Immature natural killer cell (primary cell): Measurements from ENCODE around the gene TRIP13. TPM values are rescaled to one million over a fixed set of nuclear protein-coding genes. Genes with fewer than 3 reads are reported as not detected.
A peak's percentile ranks its signal among the peaks of the same experiment; 100 is the strongest.

ENCODE experiments used
- DNase-seq, 3 donors: peaks; one replicate each; pipeline ENCODE4 v3.0.0; 2022; ENCODE audit warnings: mixed read lengths in 1 of 3
- H3K27ac Mint-ChIP-seq, 6 donors: one replicate each; pipeline ENCODE4 v1.8.0; 2020; ENCODE audit warnings: mixed read lengths in 6 of 6, mild to moderate bottlenecking in 5 of 6, inconsistent platforms in 4 of 6, moderate library complexity in 3 of 6
- H3K27me3 Mint-ChIP-seq, 3 donors: one replicate each; pipeline ENCODE4 v1.8.0; 2020 to 2021; ENCODE audit warnings: low read depth in 3 of 3, mild to moderate bottlenecking in 3 of 3, mixed read lengths in 3 of 3, moderate library complexity in 3 of 3, inconsistent platforms in 1 of 3
- H3K36me3 Mint-ChIP-seq, 3 donors: one replicate each; pipeline ENCODE4 v1.8.0; 2020; ENCODE audit warnings: mixed read lengths in 3 of 3, inconsistent platforms in 2 of 3, mild to moderate bottlenecking in 2 of 3
- H3K4me1 Mint-ChIP-seq, 2 donors: one replicate each; pipeline ENCODE4 v1.8.0; 2020; ENCODE audit warnings: inconsistent platforms in 2 of 2, mild to moderate bottlenecking in 2 of 2, mixed read lengths in 2 of 2, moderate library complexity in 1 of 2
- H3K4me3 Mint-ChIP-seq, 5 donors: one replicate each; pipeline ENCODE4 v1.8.0; 2020; ENCODE audit warnings: mild to moderate bottlenecking in 5 of 5, mixed read lengths in 5 of 5, inconsistent platforms in 3 of 5, moderate library complexity in 3 of 5
- H3K9me3 Mint-ChIP-seq, 6 donors: one replicate each; pipeline ENCODE4 v1.8.0; 2020; ENCODE audit warnings: mild to moderate bottlenecking in 6 of 6, mixed read lengths in 6 of 6, inconsistent platforms in 4 of 6, moderate library complexity in 3 of 6
- polyA plus RNA-seq, 3 donors: library from polyadenylated mRNA; unstranded; fragments of 300-500 nt; fragmentation: Illumina TruSeq; gene quantifications; one replicate each; pipeline ENCODE4 v1.2.3, GENCODE V29; 2021

The TRIP13 gene
- polyA plus RNA-seq, 3 donors from 2014 or later = 0.41 to 2.1 (median 0.72) TPM

DNA sequence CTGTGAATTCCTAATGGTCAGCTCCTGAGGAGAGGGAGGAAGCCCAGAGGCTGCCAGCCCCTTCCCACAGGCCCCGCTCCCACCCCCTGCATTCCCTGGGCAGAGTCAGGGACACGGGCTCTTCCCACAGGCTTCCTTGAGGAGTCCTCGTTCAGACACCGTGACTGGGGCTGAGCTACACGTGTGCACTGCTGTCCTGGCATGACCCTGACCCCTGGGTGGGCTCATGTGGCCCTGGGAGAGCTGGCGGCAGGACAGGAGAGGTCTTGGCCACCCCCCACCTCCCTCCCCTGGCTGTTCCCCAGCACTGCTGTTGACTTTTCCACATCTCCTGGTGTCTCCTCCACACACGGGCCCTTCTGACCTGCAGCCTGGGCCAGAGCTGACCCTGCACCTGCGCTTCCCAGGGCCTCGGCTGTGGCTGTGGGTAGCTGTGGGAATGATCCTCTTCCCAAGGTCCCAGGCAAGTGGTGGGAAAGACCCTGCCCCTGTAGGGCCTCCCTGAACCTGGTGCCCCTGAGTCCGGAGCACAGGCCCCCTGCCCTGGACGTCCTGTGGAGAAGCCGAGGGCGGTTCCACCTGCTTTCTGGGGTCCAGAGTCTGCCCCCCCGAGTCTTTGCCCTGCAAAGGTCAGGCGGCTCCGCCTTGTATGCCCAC, 59.4 kb downstream of the TRIP13 start:
- no peaks in the 10 kb centered on the region for H3K9me3 Mint-ChIP-seq
- peaks cover 7% of the 10 kb centered on the region in 2 donors for H3K4me1 Mint-ChIP-seq
- H3K36me3 Mint-ChIP-seq = peaks cover 0 to 5% (median 0%) of the 10 kb centered on the region in 3 donors
- DNase-seq = no peak
- peaks cover 11 to 19% (median 16%) of the 10 kb centered on the region in 3 donors for H3K27me3 Mint-ChIP-seq
- H3K27ac Mint-ChIP-seq = no peak overlapping the region
- H3K4me3 Mint-ChIP-seq = no peak overlapping the region

DNA sequence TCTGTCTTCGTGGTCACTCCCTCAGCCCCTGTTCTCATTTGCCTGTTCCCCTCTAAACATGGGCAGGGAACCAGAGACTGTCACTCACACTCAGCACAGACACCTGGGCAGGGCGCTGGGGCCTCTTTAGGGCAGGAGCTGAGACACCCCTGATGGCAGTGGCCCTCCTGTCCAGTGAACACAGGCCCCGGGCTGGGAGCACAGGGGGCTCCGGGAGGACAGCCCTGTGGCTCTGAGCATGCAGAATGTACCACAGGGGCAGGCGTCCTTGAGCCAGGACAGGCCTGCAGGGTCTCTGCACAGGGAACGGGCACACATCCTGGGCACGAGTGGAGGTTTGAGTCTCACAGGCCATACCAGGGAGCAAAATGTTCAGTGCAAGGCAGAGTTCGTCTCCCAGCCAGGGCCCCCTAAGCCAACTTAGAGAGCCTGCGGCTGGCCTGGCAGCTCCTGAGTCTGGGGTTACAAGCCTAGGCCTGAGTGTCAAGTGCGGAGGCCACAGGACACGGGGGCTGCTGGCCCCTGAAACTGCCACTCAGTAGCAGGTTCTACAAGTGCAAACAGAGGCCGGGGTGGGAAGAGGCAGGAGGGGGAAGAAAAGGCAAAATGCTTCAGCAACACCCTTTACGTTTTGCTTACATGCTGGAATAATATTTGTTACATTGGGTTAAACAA, 60.0 kb downstream of the TRIP13 start:
- Mint-ChIP-seq H3K27me3 (peaks cover 16 to 20% (median 20%) of the 10 kb centered on the region in 3 donors), H3K4me1 (peaks cover 14% of the 10 kb centered on the region in 2 donors), H3K4me3 (no peak overlapping the region), H3K27ac (no peak overlapping the region), H3K36me3 (peaks cover 0 to 5% (median 0%) of the 10 kb centered on the region in 3 donors), H3K9me3 (no peaks in the 10 kb centered on the region)
- no peak for DNase-seq

DNA sequence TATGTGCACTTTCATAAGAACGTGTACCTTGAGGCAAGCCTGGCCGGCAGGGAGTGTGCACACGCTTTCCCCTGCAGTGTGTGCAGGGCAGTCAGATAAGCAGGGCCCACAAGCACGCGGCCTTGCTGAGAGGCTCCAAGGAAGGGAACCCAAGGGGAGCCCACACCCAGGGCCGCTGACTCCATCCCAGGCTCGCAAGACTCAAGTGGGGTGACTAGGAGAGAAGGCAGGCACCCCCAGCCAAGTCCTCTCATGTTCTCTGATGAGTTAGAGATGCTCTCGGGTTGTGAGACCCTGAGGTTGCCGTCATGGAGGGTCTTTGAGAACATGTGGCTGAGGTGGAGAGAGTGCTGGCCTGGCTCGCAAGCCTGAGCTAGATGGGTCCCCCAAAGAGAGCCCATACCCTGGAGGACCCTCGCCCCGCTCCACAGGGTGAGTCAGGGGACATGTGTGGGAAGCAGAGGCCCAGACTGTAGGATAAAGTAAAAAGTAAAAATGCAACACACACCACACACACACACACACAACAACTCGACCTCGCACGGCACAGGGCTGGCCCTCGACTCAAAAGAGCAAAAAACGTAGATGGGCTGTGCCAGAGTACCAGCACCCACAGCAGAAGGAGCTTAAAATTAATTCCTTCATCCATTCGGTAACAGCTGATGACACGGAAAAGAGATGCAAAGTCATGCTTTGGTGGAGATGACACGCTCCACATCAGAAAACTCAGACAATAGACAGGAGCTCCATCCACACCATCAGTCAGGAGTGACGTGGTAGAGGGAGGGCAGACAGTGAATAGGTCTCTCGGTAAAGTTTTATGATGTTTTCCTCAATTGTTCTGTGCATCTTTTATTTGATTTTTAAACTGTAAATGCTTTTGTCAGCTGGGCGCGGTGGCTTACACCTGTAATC, 61.1 kb downstream of the TRIP13 start:
- Mint-ChIP-seq H3K36me3 (peaks cover 0 to 5% (median 0%) of the 10 kb centered on the region in 3 donors), H3K4me3 (no peak overlapping the region), H3K9me3 (no peaks in the 10 kb centered on the region), H3K4me1 (peaks cover 17% of the 10 kb centered on the region in 2 donors), H3K27ac (no peak overlapping the region), H3K27me3 (peaks cover 16 to 22% (median 20%) of the 10 kb centered on the region in 3 donors)
- no peak for DNase-seq

DNA sequence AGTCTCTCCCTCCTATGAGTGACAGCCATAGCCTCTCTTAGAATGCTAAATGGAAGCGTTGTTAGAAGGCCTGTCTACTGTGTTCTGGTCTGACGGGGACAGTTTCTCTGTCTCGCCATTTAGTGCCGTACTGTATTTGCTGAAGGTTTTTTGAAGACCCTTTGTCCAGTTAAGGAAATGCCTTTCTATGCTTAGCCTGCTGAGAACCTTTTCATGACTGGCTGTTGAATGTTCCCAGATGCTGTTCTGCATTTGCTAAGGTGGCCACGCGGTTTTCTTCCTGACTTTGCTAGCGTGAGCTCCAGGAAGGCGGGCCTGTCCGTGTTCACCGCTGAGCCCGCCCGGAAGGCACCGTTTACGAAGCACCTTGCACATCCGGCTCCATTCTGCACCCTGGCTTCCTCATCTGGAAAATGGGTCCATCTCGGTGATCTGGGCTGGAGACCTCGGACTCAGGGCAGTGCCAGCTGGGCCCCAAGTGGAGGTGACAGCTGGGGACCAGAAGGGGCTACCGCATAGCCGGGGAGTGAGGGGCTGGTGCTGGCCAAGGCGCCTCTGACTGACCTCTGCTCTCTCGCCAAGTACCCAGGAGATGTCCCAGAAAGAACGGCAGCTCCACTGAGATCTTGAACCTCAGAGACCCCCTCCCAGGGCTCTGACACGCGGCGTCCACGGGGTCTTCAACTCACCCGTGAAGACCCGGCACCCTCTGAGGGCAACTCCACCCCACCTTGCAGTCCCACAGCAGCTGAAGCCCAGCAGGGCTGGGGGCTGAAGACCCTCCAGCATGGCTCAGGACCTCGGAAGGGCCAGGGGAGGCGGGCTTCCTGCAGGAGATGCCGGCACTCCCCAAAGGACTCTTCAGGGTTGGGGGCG, 63.4 kb downstream of the TRIP13 start:
- H3K27me3 Mint-ChIP-seq = peaks cover 17 to 26% (median 22%) of the 10 kb centered on the region in 3 donors
- H3K9me3 Mint-ChIP-seq = no peaks in the 10 kb centered on the region

DNA sequence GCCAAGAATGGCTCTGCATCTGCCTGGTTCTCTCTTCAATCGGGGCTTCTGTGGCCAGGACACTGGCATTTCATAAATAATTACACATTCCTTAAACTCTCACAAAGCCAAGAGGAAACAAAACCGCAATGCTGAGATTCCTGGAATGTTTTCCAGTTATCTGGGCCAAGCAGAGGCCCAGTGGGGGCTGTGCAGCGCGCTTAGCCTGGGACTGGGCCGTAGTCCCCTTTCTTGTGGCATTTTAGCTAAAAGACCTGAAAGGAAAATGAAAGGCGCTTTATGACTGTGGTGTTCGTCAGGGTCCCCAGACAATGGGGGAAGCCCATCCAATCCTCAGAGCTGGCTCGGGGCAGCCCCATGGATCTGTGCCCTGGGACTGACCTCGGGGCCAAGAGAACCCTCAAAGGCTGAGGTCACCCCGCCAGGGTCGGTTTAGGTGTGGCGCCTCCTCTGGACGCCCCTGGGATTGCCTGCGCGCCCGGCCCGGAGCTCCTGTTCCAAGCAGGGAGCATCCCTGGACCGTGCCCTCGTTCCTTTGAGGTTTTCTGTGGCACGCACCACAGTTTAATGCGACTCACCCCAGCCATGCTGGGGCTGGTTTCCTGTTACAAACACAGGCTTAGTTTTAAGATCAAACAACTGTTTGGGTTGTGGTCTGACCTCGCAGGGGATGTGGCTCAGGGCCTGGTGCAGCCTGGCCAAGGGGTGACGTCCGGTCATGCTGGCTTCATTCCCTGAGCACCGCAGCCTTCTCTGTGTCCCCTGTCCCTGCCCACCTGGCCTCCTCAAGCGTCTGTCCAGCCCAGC, 64.5 kb downstream of the TRIP13 start:
- Mint-ChIP-seq H3K9me3 (no peaks in the 10 kb centered on the region), H3K27me3 (peaks cover 17 to 25% (median 22%) of the 10 kb centered on the region in 3 donors), H3K27ac (peak overlapping the region in 5 of 6 donors; percentile 22 to 85 (median 77)), H3K4me3 (peak overlapping the region in 3 of 5 donors; percentile 41 to 66 (median 62)), H3K36me3 (peaks cover 0 to 5% (median 0%) of the 10 kb centered on the region in 3 donors), H3K4me1 (peaks cover 25 to 27% of the 10 kb centered on the region in 2 donors)
- peak; percentile 69 to 73 (median 72) for DNase-seq

More for the DNA sequence above, 63.4 kb downstream of the TRIP13 start:
- Mint-ChIP-seq H3K4me1 (peaks cover 25 to 27% of the 10 kb centered on the region in 2 donors), H3K36me3 (peaks cover 0 to 5% (median 0%) of the 10 kb centered on the region in 3 donors), H3K4me3 (peak overlapping the region in 2 of 5 donors; percentile 10 to 36), H3K27ac (peak overlapping the region in 2 of 6 donors; percentile 41 to 85)
- no peak for DNase-seq

DNA sequence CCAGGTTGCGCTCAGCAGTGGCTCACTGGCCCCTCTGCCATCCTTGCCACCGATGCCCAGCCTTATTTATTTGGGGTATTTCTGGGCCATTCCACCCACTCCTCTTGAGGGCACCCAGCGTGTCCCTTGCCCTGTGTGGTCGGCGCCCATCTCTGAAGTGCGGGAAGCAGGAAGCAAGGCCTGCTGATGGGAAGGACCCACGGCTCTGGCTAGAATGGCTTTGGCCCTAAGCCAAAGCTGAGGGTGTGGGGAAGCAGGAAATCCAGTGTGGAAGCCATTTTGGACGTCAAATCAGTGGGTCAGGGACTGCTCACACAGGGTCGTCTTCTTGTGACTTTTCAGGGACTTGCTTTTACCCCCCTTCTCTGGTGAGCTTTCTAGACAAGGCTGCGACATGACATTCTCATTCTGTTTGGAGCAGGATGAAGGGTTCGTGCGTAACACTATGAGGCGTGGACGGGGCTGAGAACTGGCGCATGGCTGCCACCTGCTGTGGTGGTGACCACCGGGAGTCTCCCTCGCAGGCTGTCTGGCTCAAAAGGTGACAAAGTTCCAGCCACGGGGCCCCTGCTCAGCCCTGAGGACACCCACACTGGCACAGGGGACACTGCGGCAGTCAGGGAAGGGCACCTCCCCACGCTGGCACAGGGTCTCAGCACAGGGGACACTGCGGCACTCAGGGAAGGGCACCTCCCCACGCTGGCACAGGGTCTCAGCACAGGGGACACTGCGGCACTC, 65.2 kb downstream of the TRIP13 start:
- Mint-ChIP-seq H3K4me1 (peaks cover 25 to 27% of the 10 kb centered on the region in 2 donors), H3K36me3 (peaks cover 0 to 5% (median 0%) of the 10 kb centered on the region in 3 donors), H3K27ac (peak overlapping the region in 5 of 6 donors; percentile 22 to 85 (median 77)), H3K9me3 (no peaks in the 10 kb centered on the region), H3K27me3 (peaks cover 17 to 25% (median 22%) of the 10 kb centered on the region in 3 donors), H3K4me3 (peak overlapping the region in 4 of 5 donors; percentile 9 to 66 (median 52))
- DNase-seq = peak; percentile 20 to 43 (median 25)

DNA sequence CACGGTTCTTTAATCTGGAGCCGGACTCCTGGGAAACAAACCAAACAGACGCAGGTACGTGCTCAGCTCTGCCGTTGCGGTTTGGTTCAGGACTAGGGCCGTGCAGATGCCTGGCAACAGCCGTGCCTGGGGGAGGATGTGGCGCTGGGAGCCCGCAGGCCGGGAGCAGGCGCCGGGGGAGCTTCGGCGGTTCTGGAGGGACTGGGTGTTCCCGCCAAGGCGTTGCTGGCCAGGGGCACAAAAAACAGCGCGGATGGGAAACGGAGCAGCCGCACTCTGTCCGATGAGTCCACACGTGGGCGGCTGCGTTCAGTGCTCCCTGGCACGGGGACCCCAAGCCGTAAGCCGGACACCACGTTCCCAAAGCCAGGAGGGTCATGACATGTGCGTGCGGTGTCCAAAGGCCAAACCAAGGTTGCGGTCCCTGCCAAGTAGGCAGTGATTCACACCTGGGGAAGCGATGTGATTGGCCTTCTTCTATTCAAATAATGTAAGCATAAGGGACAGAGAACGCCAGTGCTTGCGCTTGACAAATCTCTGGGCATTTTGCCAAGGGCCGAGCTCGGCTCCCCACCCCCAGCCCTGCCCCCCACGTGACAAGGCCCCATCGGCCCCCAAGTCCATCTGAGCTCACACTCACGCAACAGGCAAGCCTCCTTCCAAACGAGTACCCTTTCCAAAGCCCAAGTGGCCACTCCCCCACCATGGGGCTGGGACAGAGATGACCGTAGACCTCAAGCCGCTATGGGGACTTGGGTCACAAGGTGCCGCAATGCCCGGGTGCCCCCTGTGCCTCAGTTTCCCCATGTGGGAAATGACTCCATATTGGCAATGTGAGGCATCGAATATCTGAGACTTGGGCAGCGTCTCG, 66.3 kb downstream of the TRIP13 start:
- Mint-ChIP-seq H3K4me1 (peaks cover 33 to 34% of the 10 kb centered on the region in 2 donors), H3K9me3 (no peaks in the 10 kb centered on the region)

DNA sequence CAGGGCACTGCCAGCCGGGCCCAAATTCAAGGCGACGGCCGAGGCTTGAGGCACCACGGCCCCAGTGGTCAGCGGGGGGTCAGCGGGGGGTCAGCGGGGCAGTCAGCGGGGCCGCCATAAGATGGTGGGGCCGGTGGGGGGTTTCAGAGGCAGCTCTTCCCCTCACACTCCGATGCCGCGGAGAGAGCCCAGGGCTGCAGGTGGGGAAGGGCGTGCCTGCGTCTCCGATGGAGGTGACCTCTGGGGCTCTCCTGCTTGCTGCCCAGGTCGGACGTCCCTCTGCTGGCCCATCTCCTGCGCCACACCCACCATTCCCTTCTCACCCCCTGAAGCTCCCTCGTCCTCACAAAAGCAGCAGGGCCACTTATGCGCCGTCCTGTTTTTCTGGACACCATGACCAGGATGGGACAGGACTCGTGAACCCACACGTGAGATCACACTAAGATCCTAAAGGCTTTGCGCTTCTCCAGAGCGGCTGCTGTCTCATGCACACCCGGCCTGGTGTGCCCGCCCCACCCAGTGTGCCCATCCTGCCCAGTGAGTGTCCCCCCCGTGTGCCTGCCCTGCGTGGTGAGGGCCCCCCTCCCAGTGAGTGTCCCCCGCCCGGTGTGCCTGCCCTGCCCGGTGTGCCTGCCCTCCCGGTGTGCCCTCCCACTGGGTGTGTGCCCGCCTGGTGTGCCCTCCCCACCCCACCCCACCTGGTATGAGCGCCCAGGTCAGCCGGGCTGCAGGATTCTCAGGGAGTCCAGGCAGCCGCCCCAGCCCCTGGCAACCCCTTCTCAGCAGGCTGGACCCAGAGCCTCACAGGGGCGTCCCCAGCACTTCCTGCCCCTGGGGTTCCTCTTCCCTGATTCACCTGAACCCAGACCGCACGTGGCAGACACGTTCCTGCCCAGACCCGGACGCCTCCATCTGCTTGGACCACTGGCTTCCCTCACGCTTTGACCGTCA, 67.2 kb downstream of the TRIP13 start:
- peak overlapping the region in 5 of 6 donors; percentile 57 to 89 (median 71) for H3K27ac Mint-ChIP-seq

More for the DNA sequence above, 66.3 kb downstream of the TRIP13 start:
- Mint-ChIP-seq H3K36me3 (peaks cover 0 to 5% (median 0%) of the 10 kb centered on the region in 3 donors), H3K4me3 (no peak overlapping the region), H3K27ac (peak overlapping the region in 1 of 6 donors; percentile 40), H3K27me3 (peaks cover 17 to 26% (median 23%) of the 10 kb centered on the region in 3 donors)
- DNase-seq = no peak

DNA sequence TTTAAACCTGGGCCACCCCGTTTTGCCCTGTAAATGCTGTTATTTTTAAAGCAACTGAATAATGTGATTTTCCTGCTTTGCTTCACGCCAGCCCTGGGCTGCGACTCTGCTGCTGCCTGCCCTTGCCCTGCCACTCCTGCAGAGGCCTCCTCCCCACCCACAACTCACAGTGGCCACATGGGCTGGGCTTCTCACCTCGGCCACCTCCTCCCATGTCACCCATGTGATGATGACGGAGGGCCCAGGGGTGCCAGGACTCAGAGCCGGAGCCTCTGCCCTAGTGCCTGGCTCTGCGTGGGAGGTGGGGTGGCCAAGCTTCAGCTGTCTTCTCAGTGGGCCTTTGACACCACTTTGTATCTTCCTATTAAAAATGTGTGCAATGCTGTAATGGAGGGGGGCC, 67.9 kb downstream of the TRIP13 start:
- H3K4me1 Mint-ChIP-seq = peaks cover 34 to 38% of the 10 kb centered on the region in 2 donors

More for the DNA sequence above, 67.2 kb downstream of the TRIP13 start:
- H3K4me3 Mint-ChIP-seq = peak overlapping the region in 4 of 5 donors; percentile 55 to 79 (median 70)
- H3K9me3 Mint-ChIP-seq = no peaks in the 10 kb centered on the region
- peaks cover 36 to 38% of the 10 kb centered on the region in 2 donors for H3K4me1 Mint-ChIP-seq
- no peak for DNase-seq
- H3K36me3 Mint-ChIP-seq = peaks cover 0 to 5% (median 0%) of the 10 kb centered on the region in 3 donors
- H3K27me3 Mint-ChIP-seq = peaks cover 17 to 29% (median 23%) of the 10 kb centered on the region in 3 donors

More for the DNA sequence above, 67.9 kb downstream of the TRIP13 start:
- peak; percentile 66 to 77 (median 76) for DNase-seq
- Mint-ChIP-seq H3K9me3 (peaks cover 0 to under 1% (median 0%) of the 10 kb centered on the region in 6 donors), H3K27ac (peak overlapping the region in 5 of 6 donors; percentile 57 to 89 (median 71)), H3K4me3 (peak overlapping the region in 4 of 5 donors; percentile 55 to 79 (median 70)), H3K36me3 (no peaks in the 10 kb centered on the region), H3K27me3 (peaks cover 18 to 26% (median 22%) of the 10 kb centered on the region in 3 donors)
